H1 (cell line): Measurements from ENCODE around the gene TLE3. TPM values are rescaled to one million over a fixed set of nuclear protein-coding genes. Genes with fewer than 3 reads are reported as not detected.

Source experiments
- CTCF ChIA-PET: fragments of 300-600 bp; sonication (Branson Sonifier 250); formaldehyde crosslinking; loops from one replicate; lab custom pipeline; 2021; ENCODE audit not compliant: partially characterized antibody; lab: Charles Lee
- POLR2A ChIA-PET: fragments of 300-600 bp; sonication (Branson Sonifier 250); formaldehyde crosslinking; loops from one replicate; lab custom pipeline; 2021; ENCODE audit warnings: inconsistent platforms; ENCODE audit not compliant: partially characterized antibody; lab: Charles Lee
- DNase-seq, 2 experiments: peaks; one replicate each; pipeline versions ENCODE4 v3.0.0 to v3.0.0-alpha.2; 2010 to 2022; ENCODE audit warnings: low spot score in 2 of 2, low read depth in 1 of 2, mixed read lengths in 1 of 2
- FAIRE-seq: peaks from 2 replicates; lab custom pipeline; 2011; peaks lifted over from hg19 to GRCh38; lab: Jason Lieb, UNC
- H2AFZ ChIP-seq: 2 replicates; pipeline ENCODE4 v1.8.1; 2012; ENCODE audit warnings: low read length, inconsistent platforms
- H2AK5ac ChIP-seq: 2 replicates; pipeline ENCODE4 v1.6.1; 2013; ENCODE audit warnings: low read depth, low read length
- H2BK120ac ChIP-seq: replicated peaks from 2 replicates; pipeline ENCODE3; 2013; ENCODE audit warnings: low read depth, low read length, inconsistent platforms
- H2BK12ac ChIP-seq: 2 replicates; pipeline ENCODE4 v1.6.1; 2013; ENCODE audit warnings: low read depth, low read length
- H2BK15ac ChIP-seq: 2 replicates; pipeline ENCODE4 v1.6.1; 2013; ENCODE audit warnings: low read length
- H2BK20ac ChIP-seq: 2 replicates; pipeline ENCODE4 v1.6.1; 2013; ENCODE audit warnings: low read length
- H2BK5ac ChIP-seq: 2 replicates; pipeline ENCODE4 v1.6.1; 2013; ENCODE audit warnings: low read depth, low read length
- H3K14ac ChIP-seq: 2 replicates; pipeline ENCODE4 v1.6.1; 2013; ENCODE audit warnings: inconsistent platforms; ENCODE audit not compliant: insufficient read length
- H3K18ac ChIP-seq: 2 replicates; pipeline ENCODE4 v1.6.1; 2013; ENCODE audit warnings: low read length; ENCODE audit errors: extremely low read depth
- H3K23ac ChIP-seq: 2 replicates; pipeline ENCODE4 v1.6.1; 2013; ENCODE audit warnings: inconsistent platforms; ENCODE audit not compliant: insufficient read length
- H3K23me2 ChIP-seq: 2 replicates; pipeline ENCODE4 v1.6.1; 2013; ENCODE audit warnings: low read depth, low read length
- H3K27ac ChIP-seq: 2 replicates; pipeline ENCODE4 v1.6.1; 2011; ENCODE audit warnings: low read depth, low read length, inconsistent platforms
- H3K27me3 ChIP-seq, 4 experiments: replicated peaks in 1 of 4; 1 replicate in 1 of 4; 2 replicates in 3 of 4; pipeline versions ENCODE4 v1.6.1 to v1.8.1; 2011 to 2013; ENCODE audit warnings: low read length in 3 of 4, mild to moderate bottlenecking in 3 of 4, inconsistent platforms in 2 of 4, mixed read lengths in 2 of 4, moderate library complexity in 1 of 4; ENCODE audit not compliant: control insufficient read depth in 3 of 4, insufficient read depth in 3 of 4; ENCODE audit errors: extremely low read depth in 1 of 4
- H3K36me3 ChIP-seq, 4 experiments: 2 replicates each; pipeline versions ENCODE4 v1.6.1 to v1.8.1; 2011 to 2013; ENCODE audit warnings: mild to moderate bottlenecking in 4 of 4, low read length in 3 of 4, moderate library complexity in 2 of 4, control low read depth in 1 of 4, inconsistent platforms in 1 of 4; ENCODE audit not compliant: insufficient read depth in 4 of 4, control insufficient read depth in 2 of 4
- H3K4ac ChIP-seq: replicated peaks from 2 replicates; pipeline ENCODE3; 2013; ENCODE audit warnings: low read length, low read depth, mixed read lengths, inconsistent platforms; ENCODE audit not compliant: insufficient read length
- H3K4me1 ChIP-seq, 4 experiments: replicated peaks in 1 of 4; 1 replicate in 1 of 4; 2 replicates in 3 of 4; pipeline versions ENCODE4 v1.6.1 to v1.8.1; 2011 to 2013; ENCODE audit warnings: low read length in 3 of 4, inconsistent platforms in 2 of 4, mixed read lengths in 1 of 4; ENCODE audit not compliant: insufficient read depth in 4 of 4, control insufficient read depth in 3 of 4
- H3K4me2 ChIP-seq, 2 experiments: 2 replicates each; pipeline versions ENCODE4 v1.6.1 to v1.8.1; 2011 to 2013; ENCODE audit warnings: low read depth in 2 of 2, low read length in 2 of 2, control low read depth in 1 of 2, inconsistent platforms in 1 of 2, mild to moderate bottlenecking in 1 of 2; ENCODE audit not compliant: insufficient read depth in 1 of 2
- H3K4me3 ChIP-seq, 4 experiments: fragments of 200-600, 300-600 bp in 1 of 4; sonication (generic), shearing (Covaris generic), sonication (Bioruptor Twin) in 1 of 4; 2 replicates each; pipeline versions ENCODE4 v1.5.1 to v1.8.1; 2011 to 2016; ENCODE audit warnings: low read length in 4 of 4, low read depth in 3 of 4, control low read depth in 2 of 4, inconsistent platforms in 2 of 4, mild to moderate bottlenecking in 2 of 4, mixed read lengths in 1 of 4, moderate library complexity in 1 of 4; ENCODE audit not compliant: insufficient read depth in 2 of 4; ENCODE audit errors: extremely low read depth in 1 of 4
- H3K56ac ChIP-seq: replicated peaks from 2 replicates; pipeline ENCODE3; 2013; ENCODE audit warnings: low read depth, mild to moderate bottlenecking, mixed read lengths, low read length, inconsistent platforms; ENCODE audit not compliant: insufficient read length
- H3K79me1 ChIP-seq: 2 replicates; pipeline ENCODE4 v1.6.1; 2013; ENCODE audit warnings: low read depth, low read length, control low read depth
- H3K79me2 ChIP-seq, 2 experiments: 2 replicates each; pipeline versions ENCODE4 v1.6.1 to v1.8.1; 2012 to 2013; ENCODE audit warnings: low read length in 2 of 2, mild to moderate bottlenecking in 2 of 2, inconsistent platforms in 1 of 2; ENCODE audit not compliant: insufficient read depth in 2 of 2, control insufficient read depth in 1 of 2
- H3K9ac ChIP-seq, 4 experiments: replicated peaks in 1 of 4; 1 replicate in 1 of 4; 2 replicates in 3 of 4; pipeline versions ENCODE4 v1.6.1 to v1.8.1; 2011 to 2013; ENCODE audit warnings: low read depth in 3 of 4, low read length in 3 of 4, control low read depth in 2 of 4, mild to moderate bottlenecking in 2 of 4, moderate library complexity in 2 of 4, inconsistent platforms in 1 of 4; ENCODE audit errors: extremely low read depth in 1 of 4
- H3K9me3 ChIP-seq, 2 experiments: 2 replicates each; pipeline versions ENCODE4 v1.6.1 to v1.8.1; 2012 to 2013; ENCODE audit warnings: mild to moderate bottlenecking in 2 of 2, moderate library complexity in 2 of 2, control low read depth in 1 of 2, inconsistent platforms in 1 of 2, low read depth in 1 of 2, low read length in 1 of 2, mixed read lengths in 1 of 2; ENCODE audit not compliant: insufficient read depth in 2 of 2
- H4K20me1 ChIP-seq, 2 experiments: replicated peaks in 1 of 2; 2 replicates each; pipeline versions ENCODE3 to v1.8.1; 2011 to 2013; ENCODE audit warnings: inconsistent platforms in 2 of 2, low read length in 2 of 2, mild to moderate bottlenecking in 1 of 2; ENCODE audit not compliant: insufficient read depth in 2 of 2, control insufficient read depth in 1 of 2
- H4K5ac ChIP-seq: 2 replicates; pipeline ENCODE4 v1.6.1; 2013; ENCODE audit warnings: low read length, low read depth, mixed read lengths, inconsistent platforms; ENCODE audit not compliant: insufficient read length
- H4K8ac ChIP-seq: 2 replicates; pipeline ENCODE4 v1.8.0; 2013; ENCODE audit warnings: mild to moderate bottlenecking, moderate library complexity, low read length, inconsistent platforms; ENCODE audit not compliant: insufficient read depth; ENCODE audit errors: extremely low read depth
- H4K91ac ChIP-seq: replicated peaks from 2 replicates; pipeline ENCODE3; 2013; ENCODE audit warnings: low read length, mixed read lengths, inconsistent platforms; ENCODE audit not compliant: insufficient read length
- SIRT6 ChIP-seq: IDR thresholded peaks from one replicate; pipeline ENCODE4 v1.7.1; 2012; ENCODE audit warnings: low read length, inconsistent platforms
- TAF7 ChIP-seq: optimal IDR thresholded peaks from 2 replicates; pipeline ENCODE3; 2011; ENCODE audit warnings: low read depth, mild to moderate bottlenecking, inconsistent platforms, low read length, moderate library complexity, borderline replicate concordance
- WGBS, 2 experiments: shearing (Covaris generic) in 1 of 2; methylation state at CpG; one replicate each; pipeline versions ENCODE4 v1.1.6 to v1.1.7; 2013 to 2015; ENCODE audit warnings: low lambda C conversion rate in 2 of 2, mixed read lengths in 2 of 2, inconsistent platforms in 1 of 2, low coverage in 1 of 2, missing lambda C conversion rate in 1 of 2; ENCODE audit not compliant: insufficient replicate concordance in 2 of 2, insufficient coverage in 1 of 2, insufficient read length in 1 of 2; ENCODE audit errors: extremely low coverage in 1 of 2, missing lambda C conversion rate in 1 of 2; 5-methylcytosine and 5-hydroxymethylcytosine counted together
- polyA plus RNA-seq, 7 experiments: library from polyadenylated mRNA; depleted of rRNA in 3 of 7; stranded (reverse) in 5 of 7; unstranded in 2 of 7; fragments of >200 nt in 5 of 7; fragments of 200-250 nt in 2 of 7; gene quantifications; 1 replicate in 5 of 7; 2 replicates in 1 of 7; 4 replicates in 1 of 7; pipeline versions ENCODE4 v1.2.1 to v1.2.3, GENCODE V29; 2011 to 2013; ENCODE audit warnings: missing spikeins in 2 of 7, mixed read lengths in 2 of 7
- total RNA-seq: library from RNA; stranded (reverse); fragmentation: NEBNext Ultra II Directional; extraction: Animal tissue kit (Norgen Biotek cat#: 25700); gene quantifications from 2 replicates; pipeline ENCODE4 v1.2.1, GENCODE V29; 2021

TLE3 gene
- total and polyA plus RNA-seq, 2 of the 8 experiments (the other 6 are each of a cell fraction or from before 2014, with no cell fraction given), result 25.1 to 61.2 TPM

DNA sequence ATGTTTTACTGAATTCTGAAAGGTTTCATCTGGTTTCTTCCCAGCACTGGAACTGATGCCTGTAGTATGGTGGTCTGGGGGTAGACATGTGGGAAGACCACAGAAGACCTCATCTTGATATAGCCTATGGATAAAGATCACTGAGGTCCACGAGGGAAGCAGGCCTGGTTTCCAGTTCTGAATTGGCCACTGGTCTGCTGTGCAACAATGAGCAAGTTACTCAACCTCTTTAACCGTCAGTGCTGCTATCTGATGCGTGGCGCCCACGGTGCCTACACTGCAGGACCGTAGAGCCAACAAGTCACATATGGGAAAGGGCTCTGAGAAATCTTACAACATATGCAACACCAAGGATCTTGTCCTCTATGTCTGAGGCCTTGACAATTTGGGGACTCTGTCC is 13.3 kb downstream of the TLE3 start:
- peaks cover 24 to 92% of the 10 kb centered on the region in 2 experiments for H3K79me2 ChIP-seq
- ChIA-PET POLR2A (interaction anchor here (8.8 kb wide), 1 partner anchor 13 kb away, joined by 136 read pairs; the partner anchor contains the start of gene TLE3), CTCF (no interaction called here)
- no peak overlapping the region for H2BK20ac ChIP-seq
- no peak overlapping the region for H3K4me3 ChIP-seq
- TF ChIP-seq SIRT6 (no peak), TAF7 (no peak)
- H3K23ac ChIP-seq, result no peak overlapping the region
- no peak overlapping the region for H4K5ac ChIP-seq
- no peaks in the 10 kb centered on the region; the same call in 1 of the 2 replicates for H3K23me2 ChIP-seq
- no peaks in the 10 kb centered on the region for H3K27me3 ChIP-seq
- peak overlapping the region; percentile 63; the same call in 1 of the 2 replicates for H2BK5ac ChIP-seq
- FAIRE-seq (no peak), DNase-seq (no peak)
- no peak overlapping the region for H3K9ac ChIP-seq
- H3K18ac ChIP-seq, result no peak overlapping the region
- no peak overlapping the region for H3K4ac ChIP-seq
- H4K91ac ChIP-seq, result no peak overlapping the region
- WGBS, 2 experiments, result 84% methylated on average over 6 of the region's 6 CpGs; no CpG with 5 or more reads in 1 of the 2 experiments
- peaks cover 0 to 77% (median 5%) of the 10 kb centered on the region in 4 experiments; a peak in 7 of 8 replicates for H3K36me3 ChIP-seq
- no peak overlapping the region for H2BK120ac ChIP-seq
- H2AFZ ChIP-seq, result no peak overlapping the region
- no peaks in the 10 kb centered on the region for H3K9me3 ChIP-seq
- peaks cover 18 to 59% (median 51%) of the 10 kb centered on the region in 4 experiments for H3K4me1 ChIP-seq
- H4K20me1 ChIP-seq, result peaks cover 17 to 19% of the 10 kb centered on the region in 2 experiments
- H4K8ac ChIP-seq, result no peak overlapping the region
- no peak overlapping the region for H2BK15ac ChIP-seq
- peaks cover 14% of the 10 kb centered on the region; the same call in 1 of the 2 replicates for H3K79me1 ChIP-seq
- no peak overlapping the region for H2AK5ac ChIP-seq
- no peak overlapping the region; a peak in 1 of 4 replicates for H3K4me2 ChIP-seq
- no peak overlapping the region for H3K14ac ChIP-seq
- no peak overlapping the region for H3K27ac ChIP-seq
- no peak overlapping the region; the same call in 1 of the 2 replicates for H2BK12ac ChIP-seq
- H3K56ac ChIP-seq, result no peak overlapping the region
